Measurements from ENCODE around the gene GNAZ.
A peak's percentile ranks its signal among the peaks of the same experiment; 100 is the strongest.
"Not testable (repeated sequence)": the region's sequence is repeated elsewhere in the genome, so short reads cannot be mapped to it uniquely, and the experiment has no call there.

The GNAZ gene

DNA sequence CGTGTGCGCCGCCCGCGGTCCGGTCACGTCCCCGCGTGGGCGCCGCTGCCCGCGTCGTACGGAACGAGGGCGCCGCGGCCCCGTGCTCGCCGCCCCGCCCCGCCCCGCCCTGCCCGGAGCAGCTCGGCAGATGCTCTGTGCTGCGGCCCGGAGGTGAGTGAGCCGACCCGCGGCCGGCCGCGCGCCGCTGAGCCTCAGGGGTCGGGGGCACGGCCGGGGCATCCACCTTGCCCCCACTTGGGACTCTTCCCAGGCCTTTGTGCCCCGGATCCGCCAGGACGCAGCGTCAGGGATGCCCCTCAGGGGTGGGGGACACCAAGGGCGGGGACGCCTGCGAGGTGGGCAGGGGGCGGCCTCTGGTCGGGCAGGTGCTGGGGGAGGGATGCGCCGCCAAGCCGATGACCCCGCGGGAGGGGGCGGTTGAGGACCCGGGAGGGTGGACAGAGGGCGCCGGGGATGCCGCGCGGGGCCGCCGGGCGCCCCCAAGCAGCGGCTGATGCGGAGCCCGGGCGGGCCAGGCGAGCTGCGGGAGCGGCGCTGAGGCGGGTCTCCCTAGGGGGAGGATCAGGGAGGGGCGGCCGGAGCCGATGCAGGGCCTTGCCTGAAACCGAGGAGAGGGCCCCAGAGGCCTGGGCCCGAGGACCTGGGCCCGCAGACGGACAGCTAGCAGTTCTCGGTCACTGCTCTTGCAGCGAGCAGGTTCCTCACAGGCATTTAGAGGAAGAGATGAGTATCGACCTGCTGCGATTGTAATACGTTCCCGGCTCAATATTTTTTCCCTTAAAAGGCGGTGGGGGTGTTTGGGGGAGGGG, at the start of gene GNAZ:
TSS of gene GNAZ (plus strand) at position 102 of the 812 bp plus-strand sequence. CDS start 25,177 bp downstream, outside the sequence.
- DNase-seq (ENCODE audit: low read depth): no peak

DNA sequence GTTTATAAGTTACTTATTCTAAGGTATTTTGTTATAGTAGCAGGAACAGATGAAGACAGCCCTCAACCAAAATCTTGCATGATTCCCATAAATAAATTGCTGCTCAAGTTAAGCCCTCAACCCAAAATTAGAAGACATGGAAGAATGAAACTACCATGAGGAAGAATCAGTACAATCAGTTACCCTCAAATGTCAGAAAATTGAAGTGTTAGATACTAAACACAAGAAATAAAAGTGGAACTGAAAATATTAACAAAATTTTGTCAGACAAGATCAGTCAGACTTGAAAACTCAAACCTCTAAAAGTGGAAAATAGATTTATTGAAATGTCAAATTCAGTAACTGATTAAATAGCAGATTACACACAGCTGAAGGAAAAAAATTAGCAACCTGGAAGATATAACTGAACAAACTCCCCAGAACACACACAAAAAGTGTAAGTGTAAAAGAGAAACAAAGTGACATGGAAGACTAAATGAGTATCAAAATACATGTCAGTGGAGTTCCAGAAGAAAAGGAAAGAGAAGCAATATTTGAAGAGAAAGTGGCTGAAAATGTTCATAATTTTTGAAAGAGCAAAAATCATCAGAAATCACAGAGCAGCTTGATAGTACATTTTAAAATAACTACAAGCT, 49.5 kb upstream of the GNAZ start:
- no peak for DNase-seq (ENCODE audit: low read depth)

- not testable (repeated sequence) for DNase-seq (ENCODE audit: low read depth)
These were observed 48.5 kb upstream of the GNAZ start for GRCh38 chr22:23021660-23022353.

DNA sequence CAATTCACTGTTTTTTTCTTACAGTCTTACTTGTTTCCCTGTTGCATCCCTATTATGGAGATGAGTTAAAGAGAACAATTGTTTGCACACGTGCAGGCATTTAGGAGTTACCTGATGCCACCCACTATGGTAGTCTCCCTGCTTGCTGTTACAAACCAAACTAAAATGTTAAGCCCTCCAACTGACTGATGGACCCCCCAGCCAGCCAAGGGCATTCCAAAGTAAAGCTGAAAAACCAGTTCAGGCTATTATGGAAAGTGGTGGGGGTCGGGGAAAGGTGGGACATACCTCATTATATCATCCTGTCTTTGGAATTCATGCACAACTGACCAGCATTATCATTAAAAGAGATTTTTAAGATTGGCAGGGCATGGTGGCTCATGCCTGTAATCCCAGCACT, 47.0 kb upstream of the GNAZ start:
- DNase-seq (ENCODE audit: low read depth): no peak

DNA sequence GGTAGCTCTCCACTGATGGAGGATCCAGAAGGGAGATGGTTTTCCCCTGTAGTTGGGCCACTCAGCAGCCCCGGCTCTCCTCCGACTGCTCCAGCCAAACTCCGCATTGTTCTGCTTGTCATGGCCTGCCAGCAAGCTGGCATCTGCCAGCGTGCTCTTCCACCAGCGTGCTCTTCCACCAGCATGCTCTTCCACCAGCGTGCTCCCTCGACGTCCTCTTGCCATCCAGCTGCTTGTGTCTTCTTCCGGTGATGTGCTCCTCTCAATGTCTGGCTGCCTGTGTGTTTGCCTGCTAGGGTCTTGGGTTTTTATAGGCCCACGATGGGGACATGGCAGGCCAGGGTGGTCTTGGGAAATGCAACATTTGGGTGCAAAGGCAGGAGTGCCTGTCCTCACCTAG, 43.5 kb upstream of the GNAZ start:
- no peak for DNase-seq (ENCODE audit: low read depth)

- DNase-seq (ENCODE audit: low read depth): not testable (repeated sequence)
These were observed 42.5 kb upstream of the GNAZ start for GRCh38 chr22:23027849-23028248.

DNA sequence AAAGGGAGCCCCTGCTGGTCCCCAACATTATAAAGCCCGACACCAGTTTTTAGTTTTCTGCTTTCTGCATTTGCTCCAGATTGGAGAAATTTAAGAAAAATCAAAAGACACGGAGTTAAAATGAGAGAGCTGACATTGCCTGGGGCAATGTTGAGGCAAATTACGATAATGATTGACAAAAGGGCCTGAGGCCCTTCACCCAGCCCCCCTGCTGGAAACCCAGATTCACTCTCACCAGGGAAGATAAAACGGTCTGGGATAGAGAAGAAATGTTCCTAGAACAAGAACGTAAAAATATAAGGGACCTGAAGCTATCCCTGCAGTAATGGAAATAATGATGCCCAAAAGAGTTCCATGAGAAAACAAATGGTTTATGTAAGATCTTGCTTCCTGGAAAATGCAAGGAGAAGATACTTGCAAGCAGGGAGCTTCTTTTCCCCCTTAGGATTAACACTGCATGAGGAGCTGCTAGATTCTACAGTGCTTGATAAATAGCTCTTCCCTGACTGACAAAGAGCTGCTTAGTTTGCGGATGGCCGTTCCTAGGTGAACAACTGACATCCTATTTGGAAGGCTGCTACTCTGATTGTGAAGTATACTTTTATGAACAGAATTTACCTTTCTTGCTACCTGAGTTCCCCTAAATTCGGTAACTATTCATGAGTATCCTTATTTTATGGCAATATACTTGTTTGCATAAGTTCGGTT, 40.6 kb upstream of the GNAZ start:
- no peak for DNase-seq (ENCODE audit: low read depth)

DNA sequence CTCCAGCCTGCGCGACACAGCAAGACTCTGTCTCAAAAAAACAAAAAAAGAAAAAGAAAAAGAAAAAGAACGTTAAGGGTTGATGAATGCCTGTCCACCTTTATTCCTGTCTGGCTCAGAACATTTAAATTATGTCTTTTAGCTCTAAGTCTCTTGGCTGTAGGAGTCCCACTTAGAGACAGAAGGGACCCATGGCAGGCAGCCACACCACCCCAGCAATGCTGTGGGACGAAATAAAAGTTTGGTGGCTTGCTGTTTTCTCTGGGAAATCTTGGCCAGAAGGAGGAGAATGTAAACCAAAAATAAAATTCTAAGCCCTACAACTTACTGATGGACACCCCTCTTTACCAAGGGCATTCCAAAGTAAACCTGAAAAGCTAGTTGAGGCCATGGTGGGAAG, 38.9 kb upstream of the GNAZ start:
- DNase-seq (ENCODE audit: low read depth): no peak

- DNase-seq (ENCODE audit: low read depth): no peak
These were observed 38.5 kb upstream of the GNAZ start for GRCh38 chr22:23031786-23032185.

DNA sequence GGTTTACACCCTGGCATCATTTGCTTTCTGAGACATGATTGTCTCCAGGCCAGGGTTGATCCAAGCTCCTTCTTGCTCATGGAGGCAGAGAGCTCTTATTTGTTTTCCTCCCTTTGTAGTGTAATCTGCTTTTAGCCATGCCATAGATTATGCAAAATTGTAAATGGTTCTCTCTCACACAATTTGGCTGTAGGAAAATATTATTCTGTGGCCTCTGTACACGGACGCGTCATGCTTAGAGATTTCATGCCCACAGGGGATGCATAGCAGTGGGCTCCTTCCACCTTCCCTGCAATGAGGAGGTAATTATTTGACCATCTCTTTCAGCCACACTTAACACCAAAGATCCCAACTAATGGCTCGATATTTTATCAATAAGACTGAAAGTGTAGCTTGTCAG, 37.7 kb upstream of the GNAZ start:
- DNase-seq (ENCODE audit: low read depth): no peak

DNA sequence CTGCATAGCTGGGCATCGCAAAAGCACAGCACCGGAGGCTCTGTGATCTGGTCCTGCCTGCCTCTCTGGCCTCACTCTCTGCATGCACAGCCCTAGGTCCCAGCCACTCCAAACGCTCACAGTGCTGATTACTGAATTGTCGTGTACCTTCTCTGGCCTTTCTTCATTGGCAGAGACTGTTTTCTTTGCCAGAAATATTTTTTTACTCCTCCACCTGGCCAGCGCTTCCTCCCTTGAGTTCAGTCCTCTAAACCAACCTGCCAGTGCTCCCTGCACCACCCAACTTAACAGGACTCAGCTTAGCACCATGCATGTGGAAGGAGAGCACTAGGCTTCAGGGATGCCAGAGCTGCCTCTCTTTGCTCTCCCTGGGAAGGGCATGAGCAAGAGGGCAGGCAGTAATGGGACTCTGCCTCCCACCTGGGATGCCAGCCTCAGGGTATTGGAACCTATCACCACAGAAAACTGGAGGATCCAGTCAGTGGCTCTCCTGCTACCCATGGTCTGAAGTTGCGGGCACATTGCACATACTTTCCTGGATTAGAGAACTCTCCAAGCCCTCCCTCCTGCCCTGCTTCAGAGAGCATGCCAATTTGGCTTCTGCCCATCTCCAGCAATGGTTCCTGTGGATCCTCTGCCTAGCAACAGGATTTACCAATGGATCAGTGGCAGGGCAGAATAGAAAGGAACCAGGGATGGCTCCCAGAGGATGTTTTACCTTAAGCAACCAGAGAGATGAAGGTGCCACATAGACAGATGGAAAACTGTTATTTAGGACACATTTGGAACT, 37.0 kb upstream of the GNAZ start:
- no peak for DNase-seq (ENCODE audit: low read depth)

- DNase-seq (ENCODE audit: low read depth): no peak
These were observed 35.4 kb upstream of the GNAZ start for GRCh38 chr22:23034621-23035556.

GRCh38 chr22:23035557-23036277, 34.6 kb upstream of the GNAZ start:
- DNase-seq (ENCODE audit: low read depth): no peak

DNA sequence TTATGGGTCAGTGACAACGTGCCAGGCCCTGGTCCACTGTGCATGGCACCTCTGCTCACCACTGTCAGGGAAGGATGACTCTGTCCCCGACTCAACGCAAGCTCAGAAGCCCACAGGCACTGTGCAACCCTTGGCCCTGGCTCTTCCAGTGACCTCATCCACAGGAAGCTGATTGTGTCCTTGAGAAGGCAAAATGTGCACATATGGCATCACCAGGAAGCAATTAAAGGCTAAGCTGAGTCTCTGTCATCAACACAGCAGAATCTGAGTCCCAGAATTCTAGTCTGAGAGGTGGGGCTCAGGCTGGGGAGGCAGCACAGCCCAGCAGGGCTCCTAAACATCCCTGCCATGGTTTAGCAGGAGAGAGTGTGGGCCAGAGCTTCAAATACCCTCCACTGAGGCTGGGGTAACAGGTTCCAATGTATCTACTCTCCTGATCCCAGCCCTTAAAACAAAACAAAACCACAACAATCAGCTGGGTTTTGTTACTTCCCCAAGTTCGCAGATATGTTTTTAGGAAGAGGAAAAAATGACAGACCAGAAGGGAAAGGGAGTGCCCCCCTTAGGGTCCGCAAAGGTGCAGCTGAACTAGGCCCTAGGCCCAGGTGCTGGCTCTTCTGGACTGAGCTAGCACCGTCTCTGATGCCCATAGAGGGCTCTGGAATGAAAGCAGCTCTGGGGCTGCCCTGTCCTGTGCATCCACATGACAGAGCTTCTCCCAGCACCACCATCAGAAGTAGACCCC, 33.5 kb upstream of the GNAZ start:
- peak; percentile 15 for DNase-seq (ENCODE audit: low read depth)

DNA sequence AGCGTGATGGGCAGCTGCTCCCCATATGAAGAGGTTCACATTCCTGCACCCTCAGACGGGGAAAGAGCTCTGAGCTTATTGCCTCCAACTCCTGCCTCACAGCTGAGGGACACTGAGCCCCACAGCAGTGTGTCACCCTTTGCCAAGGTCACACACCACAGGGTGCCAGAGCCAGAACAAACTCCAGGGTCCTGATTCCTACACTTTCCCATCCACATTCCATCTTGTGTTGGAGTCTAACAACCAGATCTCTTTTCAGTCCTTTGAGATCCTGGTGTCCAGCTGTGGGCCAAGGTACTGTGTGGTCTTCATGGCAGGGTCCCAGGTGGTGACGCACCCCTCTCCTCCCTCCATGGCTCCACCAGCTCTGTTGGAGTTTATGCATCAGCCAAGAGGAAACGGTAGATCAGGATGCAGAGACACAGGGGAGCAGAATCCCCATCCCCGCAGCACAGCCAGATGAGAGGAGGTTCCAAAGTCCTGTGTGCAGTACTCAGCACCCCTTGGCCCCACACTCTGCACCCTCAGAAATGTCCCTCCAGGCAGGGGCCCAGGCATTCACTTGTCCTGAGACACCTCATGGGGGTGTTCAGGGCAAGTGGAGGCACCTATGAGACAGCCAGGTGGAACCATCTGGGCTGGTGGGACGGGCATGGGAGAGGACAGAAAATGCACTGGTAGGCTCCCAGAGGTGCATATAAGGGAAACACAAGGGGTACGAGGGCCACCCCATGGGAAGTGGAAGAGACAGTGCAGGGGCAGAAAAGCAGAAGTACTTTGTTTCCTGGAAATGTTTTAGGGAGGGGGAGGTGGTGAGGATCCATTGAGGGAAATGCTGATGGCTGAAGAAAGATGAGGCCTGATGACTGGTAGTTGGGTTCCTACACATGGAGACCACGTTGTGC, 32.6 kb upstream of the GNAZ start:
- DNase-seq (ENCODE audit: low read depth): no peak

GRCh38 chr22:23038334-23038642, 32.0 kb upstream of the GNAZ start:
- DNase-seq (ENCODE audit: low read depth): no peak

DNA sequence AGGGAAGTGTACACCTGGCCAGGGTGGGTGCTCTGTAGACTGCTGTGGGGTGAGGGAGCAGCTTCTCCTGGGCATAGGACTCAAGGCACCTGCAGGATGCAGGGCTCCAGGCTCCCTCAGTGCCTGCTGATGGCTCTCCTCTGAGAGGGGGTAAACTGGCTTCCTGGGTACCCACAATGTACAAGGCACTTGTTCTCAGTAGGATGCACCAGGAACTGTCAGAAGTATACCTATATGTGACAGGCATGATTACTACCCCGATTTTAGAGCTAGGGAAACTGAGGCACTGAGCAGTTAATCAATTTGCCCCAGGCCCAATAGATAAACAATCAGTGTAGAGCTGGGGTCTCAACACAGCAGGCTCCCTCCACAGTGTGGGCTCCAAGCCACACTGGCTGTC, 31.4 kb upstream of the GNAZ start:
- DNase-seq (ENCODE audit: low read depth): no peak

GRCh38 chr22:23042179-23042578, 28.1 kb upstream of the GNAZ start:
- no peak for DNase-seq (ENCODE audit: low read depth)
